Panc1 (cell line): ENCODE results near the gene ITGA11. TPM values are rescaled to one million over a fixed set of nuclear protein-coding genes. Genes with fewer than 3 reads are reported as not detected.

Experiments
- ATAC-seq: fragments of 200-7000 bp; cut with Tn5 transposase; 2 replicates; pipeline ENCODE4 v1.9.1; 2020; ENCODE audit warnings: mild to moderate bottlenecking, moderate library complexity
- BruUV-seq: library from RNA; stranded (reverse); fragments of 400-500 nt; replicated peaks from 2 replicates; lab custom pipeline; 2021; lab: Mats Ljungman, UMichigan
- CTCF ChIA-PET: fragments of 300-600 bp; sonication (Branson Sonifier 250); formaldehyde crosslinking; loops from one replicate; lab custom pipeline; 2022; ENCODE audit warnings: antibody characterized with exemption; lab: Charles Lee
- POLR2A ChIA-PET: fragments of 300-600 bp; sonication (Branson Sonifier 250); formaldehyde crosslinking; loops from one replicate; lab custom pipeline; 2022; ENCODE audit warnings: antibody characterized with exemption; lab: Charles Lee
- DNase-seq: peaks from one replicate; pipeline ENCODE4 v3.0.0-alpha.2; 2010; ENCODE audit warnings: low read depth, low spot score
- H3K27ac ChIP-seq: 2 replicates; pipeline ENCODE4 v1.5.1; 2011; ENCODE audit warnings: mild to moderate bottlenecking, low read length, inconsistent platforms
- H3K27me3 ChIP-seq: fragments of 200-500 bp; sonication (Bioruptor generic); 2 replicates; pipeline ENCODE4 v1.6.0; 2014; ENCODE audit warnings: low read length, inconsistent platforms; ENCODE audit not compliant: control insufficient read depth, insufficient read depth
- H3K36me3 ChIP-seq: fragments of 200-500 bp; sonication (Bioruptor generic); 2 replicates; pipeline ENCODE4 v1.5.1; 2014; ENCODE audit warnings: inconsistent platforms, mild to moderate bottlenecking, low read length, moderate library complexity; ENCODE audit not compliant: control insufficient read depth, insufficient read depth
- H3K4me1 ChIP-seq: 2 replicates; pipeline ENCODE4 v1.5.1; 2011; ENCODE audit warnings: inconsistent platforms, mild to moderate bottlenecking, low read length, moderate library complexity; ENCODE audit not compliant: control insufficient read depth, insufficient read depth
- H3K4me3 ChIP-seq, 2 experiments: 2 replicates each; pipeline ENCODE4 v1.5.1; 2011 to 2012; ENCODE audit warnings: low read depth in 2 of 2, low read length in 2 of 2, mild to moderate bottlenecking in 2 of 2, inconsistent platforms in 1 of 2, moderate library complexity in 1 of 2
- H3K9me3 ChIP-seq: fragments of 200-500 bp; sonication (Bioruptor generic); 2 replicates; pipeline ENCODE4 v1.5.1; 2014; ENCODE audit warnings: low read depth, mild to moderate bottlenecking, inconsistent platforms, low read length, moderate library complexity; ENCODE audit not compliant: control insufficient read depth, insufficient read depth
- CTCF ChIP-seq: fragments of 450-650 bp; IDR thresholded peaks from 2 replicates; pipeline ENCODE4 v1.5.1; 2017; ENCODE audit warnings: mild to moderate bottlenecking
- POLR2AphosphoS5 ChIP-seq: IDR thresholded peaks from 2 replicates; pipeline ENCODE4 v1.6.1; 2012; ENCODE audit warnings: mild to moderate bottlenecking, low read depth, low read length, moderate library complexity
- REST ChIP-seq, 2 experiments: IDR thresholded peaks; 2 replicates each; pipeline ENCODE4 v1.6.1; 2011 to 2012; ENCODE audit warnings: low read depth in 2 of 2, control low read depth in 1 of 2, low read length in 1 of 2, mild to moderate bottlenecking in 1 of 2, moderate library complexity in 1 of 2; ENCODE audit not compliant: insufficient read depth in 1 of 2
- SIN3A ChIP-seq: IDR thresholded peaks from 2 replicates; pipeline ENCODE4 v1.6.1; 2012; ENCODE audit warnings: low read depth, mild to moderate bottlenecking, low read length, moderate library complexity, borderline replicate concordance; ENCODE audit not compliant: insufficient read depth
- TCF7L2 ChIP-seq: IDR thresholded peaks from 2 replicates; pipeline ENCODE4 v1.6.1; 2011; ENCODE audit warnings: mild to moderate bottlenecking, low read depth, low read length, inconsistent platforms
- in situ Hi-C: cut with HindIII; loops from 2 replicates; pipeline ENCODE4 v1.10.0; 2016; ENCODE audit warnings: low sequenced_read_pairs, low pct_unique_long_range_greater_than_20kb
- intact Hi-C: fragments of 100-400 bp; cut with micrococcal nuclease; formaldehyde crosslinking; loops from one replicate; pipeline ENCODE4 v1.10.0; 2022; ENCODE audit not compliant: unreplicated experiment
- total RNA-seq: library from RNA; stranded (reverse); gene quantifications from one replicate; pipeline ENCODE4 v1.2.1, GENCODE V29; 2021; ENCODE audit not compliant: unreplicated experiment

Gene ITGA11
- total RNA-seq, 1 experiment from 2014 or later = 0.28 TPM

GRCh38 chr15:68442041-68442440 lies 10.1 kb upstream of the ITGA11 start:
- ATAC-seq (no peak), DNase-seq (no peak)
- ChIA-PET POLR2A (no interaction called here), CTCF (no interaction called here)
- no peaks in the 10 kb centered on the region for H3K9me3 ChIP-seq
- H3K36me3 ChIP-seq = no peaks in the 10 kb centered on the region
- H3K4me3 ChIP-seq = no peak overlapping the region
- peaks cover 25% of the 10 kb centered on the region for H3K27me3 ChIP-seq
- in situ Hi-C loops (no loop called here), intact Hi-C loops (no loop called here)
- no TSS peak for BruUV-seq
- H3K27ac ChIP-seq = no peak overlapping the region
- no peaks in the 10 kb centered on the region for H3K4me1 ChIP-seq
- TF ChIP-seq POLR2AphosphoS5 = no peak
- TF ChIP-seq TCF7L2 = no peak
- no peak for TF ChIP-seq REST (IDR thresholded peaks at IDR 0.05; ENCODE audit: insufficient read depth in 1 of 2, low read depth in 2 of 2, low read length in 1 of 2)
- no peak for TF ChIP-seq SIN3A
- no peak for TF ChIP-seq CTCF

GRCh38 chr15:68441045-68441743 lies 9.2 kb upstream of the ITGA11 start:
- BruUV-seq = no TSS peak
- DNase-seq (no peak), ATAC-seq (no peak)
- H3K9me3 ChIP-seq = no peaks in the 10 kb centered on the region
- intact Hi-C loops = no loop called here
- no peak overlapping the region for H3K4me3 ChIP-seq
- H3K27me3 ChIP-seq = peaks cover 22% of the 10 kb centered on the region
- H3K36me3 ChIP-seq = no peaks in the 10 kb centered on the region
- in situ Hi-C loops = no loop called here
- TF ChIP-seq CTCF (no peak), REST (IDR thresholded peaks at IDR 0.05; ENCODE audit: insufficient read depth in 1 of 2, low read depth in 2 of 2, low read length in 1 of 2) (no peak), SIN3A (no peak), POLR2AphosphoS5 (no peak), TCF7L2 (no peak)
- H3K27ac ChIP-seq = no peak overlapping the region
- no peaks in the 10 kb centered on the region for H3K4me1 ChIP-seq
- ChIA-PET CTCF (no interaction called here), POLR2A (no interaction called here)
